Mucosa of descending colon (tissue), 3 donors: ENCODE data around the gene ITPKB. TPM values are rescaled to one million over a fixed set of nuclear protein-coding genes. Genes with fewer than 3 reads are reported as not detected.

ENCODE experiments used
- ATAC-seq: fragments of 200-7000 bp; cut with Tn5 transposase; one replicate; pipeline ENCODE4 v1.9.1; 2020; ENCODE audit warnings: mild to moderate bottlenecking, moderate library complexity
- DNase-seq, 3 donors: peaks; one replicate each; pipeline ENCODE4 v3.0.0-alpha.2; 2020
- H3K36me3 ChIP-seq: fragments of 200-600 bp; one replicate; pipeline ENCODE4 v1.8.0; 2021; ENCODE audit warnings: low read depth, mild to moderate bottlenecking
- H3K4me1 ChIP-seq: fragments of 200-600 bp; one replicate; pipeline ENCODE4 v1.8.0; 2021; ENCODE audit warnings: low read depth, mild to moderate bottlenecking
- H3K4me3 ChIP-seq: fragments of 200-600 bp; one replicate; pipeline ENCODE4 v1.8.0; 2021; ENCODE audit warnings: mild to moderate bottlenecking
- H3K9me3 ChIP-seq: fragments of 200-600 bp; one replicate; pipeline ENCODE4 v1.8.0; 2021; ENCODE audit warnings: mild to moderate bottlenecking
- intact Hi-C, 2 donors: fragments of 100-400 bp; cut with DNase I in 1 of 2; cut with micrococcal nuclease in 1 of 2; formaldehyde crosslinking; loops; one replicate each; pipeline versions ENCODE4 v1.11.0 to v1.11.1; 2022; cut with DNase I, micrococcal nuclease
- total RNA-seq, 3 donors: library from RNA; stranded (reverse); fragmentation: NEBNext Ultra II Directional in 2 of 3; extraction: Animal tissue kit (Norgen Biotek cat#: 25700) in 2 of 3; gene quantifications; one replicate each; pipeline versions ENCODE4 v1.2.1 to v1.2.4, GENCODE V29; 2021 to 2023
- TF ChIP-seq, protein P1 (sequence below): fragments of 200-600 bp; IDR thresholded peaks from one replicate; pipeline ENCODE4 v1.8.0; 2022; ENCODE audit warnings: antibody characterized with exemption, mild to moderate bottlenecking
- donor health status: DM: no; HTN: no; CAD: no; lungs with moderate emphysema.
- donor health status: DM: no; HTN: no; CAD: no.
- donor health status: DM: no; HTN: yes; CAD: no.

ITPKB gene
- total RNA-seq, 3 donors from 2014 or later, result 9.5 to 90.3 (median 11.7) TPM

DNA sequence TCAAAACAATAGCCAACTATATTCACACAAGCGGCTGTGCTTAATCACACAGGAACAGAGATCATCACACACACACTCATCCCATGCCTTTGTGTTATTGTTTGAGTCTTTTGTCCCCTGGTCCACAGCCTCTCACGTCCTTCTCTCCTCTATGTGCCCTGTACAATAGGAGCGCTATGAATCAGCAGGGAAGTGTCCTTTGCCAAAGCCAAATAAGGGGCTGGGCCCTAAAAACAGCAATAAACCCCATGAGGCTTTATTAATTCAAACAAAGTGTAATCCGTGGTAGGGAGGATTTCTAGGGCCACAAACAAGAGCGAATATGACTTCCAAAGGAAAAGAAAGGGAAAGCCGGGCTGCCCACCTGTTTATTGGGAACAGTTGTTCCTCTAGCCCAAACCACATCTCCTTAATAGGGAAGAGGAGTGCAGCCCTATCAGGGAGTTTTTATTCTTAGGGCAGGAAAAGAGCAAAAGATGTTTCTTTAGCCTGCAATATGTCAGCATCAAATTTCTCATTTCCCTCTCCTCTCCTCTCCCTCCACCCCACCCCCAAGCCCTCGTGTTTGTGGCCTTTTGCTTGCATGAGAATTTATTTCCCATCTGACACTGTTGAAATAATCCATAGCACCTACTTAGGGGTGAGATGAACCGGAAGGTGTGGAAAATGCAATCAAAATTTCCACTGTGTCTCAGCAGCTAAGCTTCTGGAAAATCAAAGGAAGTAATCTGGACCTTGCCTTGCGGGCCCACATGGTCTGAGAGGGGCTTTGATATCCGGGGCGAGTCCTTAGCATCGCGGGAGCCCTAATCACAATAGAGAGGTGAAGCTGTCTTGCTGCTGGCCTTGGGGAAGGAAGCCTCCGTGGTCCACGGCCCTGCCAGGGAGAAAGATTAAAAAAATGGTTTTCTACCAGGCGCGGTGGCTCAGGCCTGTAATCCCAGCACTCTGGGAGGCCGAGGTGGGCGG, 45.3 kb upstream of the ITPKB start:
- no peaks in the 10 kb centered on the region for H3K9me3 ChIP-seq
- ATAC-seq (peak; percentile 15), DNase-seq (no peak)
- peaks cover 5% of the 10 kb centered on the region for H3K4me1 ChIP-seq
- H3K4me3 ChIP-seq, result no peak overlapping the region
- H3K36me3 ChIP-seq, result no peaks in the 10 kb centered on the region
- TF ChIP-seq, protein P1, sequence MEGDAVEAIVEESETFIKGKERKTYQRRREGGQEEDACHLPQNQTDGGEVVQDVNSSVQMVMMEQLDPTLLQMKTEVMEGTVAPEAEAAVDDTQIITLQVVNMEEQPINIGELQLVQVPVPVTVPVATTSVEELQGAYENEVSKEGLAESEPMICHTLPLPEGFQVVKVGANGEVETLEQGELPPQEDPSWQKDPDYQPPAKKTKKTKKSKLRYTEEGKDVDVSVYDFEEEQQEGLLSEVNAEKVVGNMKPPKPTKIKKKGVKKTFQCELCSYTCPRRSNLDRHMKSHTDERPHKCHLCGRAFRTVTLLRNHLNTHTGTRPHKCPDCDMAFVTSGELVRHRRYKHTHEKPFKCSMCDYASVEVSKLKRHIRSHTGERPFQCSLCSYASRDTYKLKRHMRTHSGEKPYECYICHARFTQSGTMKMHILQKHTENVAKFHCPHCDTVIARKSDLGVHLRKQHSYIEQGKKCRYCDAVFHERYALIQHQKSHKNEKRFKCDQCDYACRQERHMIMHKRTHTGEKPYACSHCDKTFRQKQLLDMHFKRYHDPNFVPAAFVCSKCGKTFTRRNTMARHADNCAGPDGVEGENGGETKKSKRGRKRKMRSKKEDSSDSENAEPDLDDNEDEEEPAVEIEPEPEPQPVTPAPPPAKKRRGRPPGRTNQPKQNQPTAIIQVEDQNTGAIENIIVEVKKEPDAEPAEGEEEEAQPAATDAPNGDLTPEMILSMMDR, result no peak
- intact Hi-C loops, result no loop called here

DNA sequence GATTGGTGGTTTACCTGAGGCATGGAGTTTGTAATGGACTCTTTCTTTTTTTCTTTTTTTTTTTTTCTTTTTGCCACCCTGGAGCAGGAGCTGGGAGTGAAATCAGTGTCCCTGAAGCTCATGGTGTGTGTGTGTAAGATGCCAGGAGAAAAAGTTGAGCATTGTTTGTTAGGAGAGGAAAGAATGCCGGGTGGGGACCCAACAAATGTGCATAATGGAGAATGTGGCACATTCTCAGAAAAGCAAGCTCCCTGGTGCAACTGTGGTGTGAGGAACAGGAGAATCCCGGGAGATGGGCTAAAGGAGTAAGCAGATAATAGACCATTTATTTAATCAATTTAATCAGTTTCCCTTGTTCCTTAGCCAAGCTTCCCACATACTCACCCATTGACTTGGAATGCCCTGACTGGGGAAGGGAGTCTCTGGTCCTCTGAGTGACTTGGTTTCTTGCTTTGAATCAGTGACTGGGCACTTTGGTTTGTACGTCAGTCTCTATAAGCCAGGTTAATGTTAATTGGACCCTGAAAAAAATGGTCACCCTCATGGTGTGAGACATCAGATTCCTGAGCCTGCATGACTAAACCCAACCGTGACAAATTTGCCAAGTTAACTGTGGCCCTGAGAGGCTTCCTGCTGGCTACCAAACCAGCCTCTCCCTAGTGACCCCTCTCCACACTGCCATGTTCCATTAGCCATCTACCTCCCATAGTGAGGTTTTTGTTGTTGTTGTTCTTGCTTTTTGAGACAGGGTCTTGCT, 43.9 kb upstream of the ITPKB start:
- no peak for DNase-seq
- peaks cover 9% of the 10 kb centered on the region for H3K4me1 ChIP-seq
- H3K9me3 ChIP-seq, result no peaks in the 10 kb centered on the region
- no peaks in the 10 kb centered on the region for H3K36me3 ChIP-seq
- no peak overlapping the region for H3K4me3 ChIP-seq
- TF ChIP-seq, protein P1, result no peak
- intact Hi-C loops, result no loop called here
- no peak for ATAC-seq

DNA sequence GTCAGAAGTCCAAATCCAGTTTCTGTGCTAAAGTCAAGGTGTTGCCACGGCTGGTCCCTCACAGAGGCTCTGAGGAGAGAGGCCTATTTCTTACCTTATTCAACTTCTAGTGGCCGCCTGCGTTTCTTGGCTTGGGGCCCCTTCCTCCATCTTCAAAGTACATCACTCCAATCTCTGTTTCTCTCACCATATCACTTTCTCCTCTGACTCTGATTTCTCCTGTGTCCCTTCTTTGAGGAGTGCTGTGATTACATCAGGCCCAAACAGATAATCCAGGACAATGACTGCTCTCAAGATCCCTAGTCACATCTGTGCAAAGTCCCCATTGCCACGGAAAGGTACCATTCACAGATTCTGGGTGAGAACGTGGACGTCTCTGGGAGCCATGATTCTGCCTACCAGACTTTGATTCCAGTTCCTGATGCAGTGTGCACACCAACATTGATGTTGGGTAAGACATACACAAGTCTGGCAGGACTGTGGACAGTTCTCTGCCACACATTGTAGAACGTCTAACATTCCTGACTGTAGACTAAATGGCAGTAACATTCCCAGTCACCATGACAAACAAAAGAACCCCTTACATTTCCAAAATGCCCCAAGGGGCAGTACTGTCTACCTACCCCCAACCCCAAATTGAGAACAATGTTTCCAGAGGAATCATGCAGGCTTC, 43.0 kb upstream of the ITPKB start:
- Histone ChIP-seq H3K36me3 (no peaks in the 10 kb centered on the region), H3K4me3 (no peak overlapping the region), H3K9me3 (no peaks in the 10 kb centered on the region), H3K4me1 (peaks cover 9% of the 10 kb centered on the region)
- ATAC-seq (no peak), DNase-seq (no peak)
- intact Hi-C loops, result no loop called here
- TF ChIP-seq, protein P1, result no peak

DNA sequence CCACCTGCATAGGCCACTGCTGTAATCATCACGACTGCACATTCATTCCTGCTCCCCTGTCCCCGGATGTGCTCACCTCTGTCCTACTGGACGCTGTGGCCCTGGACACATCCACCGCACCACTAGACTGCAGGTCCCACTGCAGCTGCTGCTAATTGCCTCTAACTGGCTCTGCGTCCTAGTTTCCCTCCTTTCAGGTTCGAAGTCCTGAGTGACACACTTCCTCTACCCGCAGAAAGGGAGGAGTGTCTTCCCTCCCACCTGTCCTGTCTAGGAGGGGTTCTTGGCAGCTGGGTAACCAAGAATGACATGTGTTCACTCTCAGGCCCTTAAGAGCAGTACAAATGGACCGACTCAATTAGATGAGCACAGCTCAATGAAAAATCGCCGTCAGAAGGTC, 40.5 kb upstream of the ITPKB start:
- peak; percentile 54 to 62 (median 54) for DNase-seq
- TF ChIP-seq, protein P1, result no peak
- Histone ChIP-seq H3K4me3 (no peak overlapping the region), H3K9me3 (no peaks in the 10 kb centered on the region), H3K36me3 (no peaks in the 10 kb centered on the region), H3K4me1 (peaks cover 9% of the 10 kb centered on the region)
- intact Hi-C loops, result no loop called here
- ATAC-seq, result peak; percentile 92

DNA sequence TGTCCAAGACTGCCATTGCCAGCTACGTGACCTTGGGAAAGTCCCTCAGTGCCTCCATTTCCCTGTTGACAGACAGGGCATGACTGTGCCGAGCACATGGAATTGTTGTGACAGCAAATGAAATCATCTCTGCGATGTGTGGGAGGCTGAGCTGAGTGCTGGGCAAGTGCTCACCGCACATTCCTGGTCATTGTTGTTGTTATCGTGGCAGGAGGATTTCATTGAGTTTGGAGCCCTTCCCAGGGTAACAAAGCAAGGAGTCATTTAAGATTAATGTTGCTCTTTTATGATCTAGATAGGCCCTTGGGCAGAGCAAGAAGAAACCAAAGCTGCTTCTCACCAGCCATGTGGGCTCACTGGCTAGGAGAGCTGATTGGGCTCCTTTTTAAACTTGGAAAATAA, 39.6 kb upstream of the ITPKB start:
- peaks cover 9% of the 10 kb centered on the region for H3K4me1 ChIP-seq
- H3K36me3 ChIP-seq, result no peaks in the 10 kb centered on the region
- intact Hi-C loops, result no loop called here
- DNase-seq, result peak in 2 of 3 donors; percentile 38 to 53
- peak; percentile 80 for ATAC-seq
- no peak overlapping the region for H3K4me3 ChIP-seq
- no peaks in the 10 kb centered on the region for H3K9me3 ChIP-seq
- TF ChIP-seq, protein P1, result no peak
